ENCODE results near the gene PRRT3. TPM values are rescaled to one million over a fixed set of nuclear protein-coding genes. Genes with fewer than 3 reads are reported as not detected.

Gene PRRT3
- polyA plus RNA-seq, 1 of the 3 experiments (the other 2 are of a cell fraction): 5.5 TPM

- TF ChIP-seq SIN3A (IDR thresholded peaks at IDR 0.05; ENCODE audit: borderline replicate concordance, low read depth, low read length) (no peak), USF1 (IDR thresholded peaks at IDR 0.05; ENCODE audit: borderline replicate concordance, low read depth) (no peak), NRF1 (IDR thresholded peaks at IDR 0.05; ENCODE audit: low read depth, low read length) (no peak), EZH2phosphoT487 (IDR thresholded peaks at IDR 0.05; ENCODE audit: borderline replicate concordance, low read depth) (no peak), CTCF (IDR thresholded peaks at IDR 0.05) (no peak), FOXM1 (IDR thresholded peaks at IDR 0.05; ENCODE audit: low read depth) (no peak), EP300 (IDR thresholded peaks at IDR 0.05; ENCODE audit: borderline replicate concordance in 1 of 2, low read depth in 1 of 2, low read length in 1 of 2) (no peak), MAX (IDR thresholded peaks at IDR 0.05; ENCODE audit: low read depth) (no peak), SMC3 (IDR thresholded peaks at IDR 0.05; ENCODE audit: low read depth, low read length) (no peak), NFIC (IDR thresholded peaks at IDR 0.05; ENCODE audit: borderline replicate concordance) (no peak), MXI1 (IDR thresholded peaks at IDR 0.05; ENCODE audit: low read depth, low read length) (no peak)
- TF ChIP-seq, protein P1, sequence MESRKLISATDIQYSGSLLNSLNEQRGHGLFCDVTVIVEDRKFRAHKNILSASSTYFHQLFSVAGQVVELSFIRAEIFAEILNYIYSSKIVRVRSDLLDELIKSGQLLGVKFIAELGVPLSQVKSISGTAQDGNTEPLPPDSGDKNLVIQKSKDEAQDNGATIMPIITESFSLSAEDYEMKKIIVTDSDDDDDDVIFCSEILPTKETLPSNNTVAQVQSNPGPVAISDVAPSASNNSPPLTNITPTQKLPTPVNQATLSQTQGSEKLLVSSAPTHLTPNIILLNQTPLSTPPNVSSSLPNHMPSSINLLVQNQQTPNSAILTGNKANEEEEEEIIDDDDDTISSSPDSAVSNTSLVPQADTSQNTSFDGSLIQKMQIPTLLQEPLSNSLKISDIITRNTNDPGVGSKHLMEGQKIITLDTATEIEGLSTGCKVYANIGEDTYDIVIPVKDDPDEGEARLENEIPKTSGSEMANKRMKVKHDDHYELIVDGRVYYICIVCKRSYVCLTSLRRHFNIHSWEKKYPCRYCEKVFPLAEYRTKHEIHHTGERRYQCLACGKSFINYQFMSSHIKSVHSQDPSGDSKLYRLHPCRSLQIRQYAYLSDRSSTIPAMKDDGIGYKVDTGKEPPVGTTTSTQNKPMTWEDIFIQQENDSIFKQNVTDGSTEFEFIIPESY (IDR thresholded peaks at IDR 0.05; ENCODE audit: borderline replicate concordance, low read depth): no peak
Measured at GRCh38 chr3:9916346-9916733, 35.9 kb downstream of the PRRT3 start (continued).

GRCh38 chr3:9915254-9916141 lies 36.7 kb downstream of the PRRT3 start:
- H3K4me2 ChIP-seq: peak overlapping the region; percentile 86
- ChIA-PET POLR2A (interaction anchor here (0.6 to 1.9 kb wide), 4 partner anchors 17 to 370 kb away, joined by 3 to 6 read pairs (median 4); partner anchors contain the start of gene JAGN1), CTCF (interaction anchor here (0.8 to 3.7 kb wide), 5 partner anchors 11 to 66 kb away, joined by 3 to 31 read pairs (median 5); partner anchors contain the start of gene CRELD1)
- H3K9me3 ChIP-seq: no peaks in the 10 kb centered on the region
- TF ChIP-seq TAF1 (IDR thresholded peaks at IDR 0.05; ENCODE audit: borderline replicate concordance, low read depth, low read length) (0 out of 2 replicates have a peak, but pooled peaks have one; percentile 24), ELF1 (IDR thresholded peaks at IDR 0.05) (peak; percentile 41; the same call in 1 of the 2 replicates), USF1 (IDR thresholded peaks at IDR 0.05; ENCODE audit: borderline replicate concordance, low read depth) (no peak), PBX3 (IDR thresholded peaks at IDR 0.05) (no peak), MAX (IDR thresholded peaks at IDR 0.05; ENCODE audit: low read depth) (peak; percentile 31; the same call in 1 of the 2 replicates), YY1 (IDR thresholded peaks at IDR 0.05; ENCODE audit: low read depth) (0 out of 2 replicates have a peak, but pooled peaks have one; percentile 13)
- H3K4me3 ChIP-seq (ENCODE audit: low read depth in 2 of 2, low read length in 1 of 2): peak overlapping the region; percentile 43 to 47
- H3K9ac ChIP-seq: peak overlapping the region; percentile 25; the same call in 1 of the 2 replicates
- no peaks in the 10 kb centered on the region for H3K36me3 ChIP-seq (replicated peaks in 1 of 2; ENCODE audit: control insufficient read depth in 1 of 2, insufficient read depth in 2 of 2, low read length in 1 of 2)
- H3K27ac ChIP-seq (ENCODE audit: low read depth in 2 of 2, low read length in 1 of 2): peak overlapping the region in 1 of 2 experiments; percentile 60; a peak in 2 of 4 replicates
- peak overlapping the region; percentile 93 for H2AFZ ChIP-seq (ENCODE audit: low read depth)
- H4K20me1 ChIP-seq (ENCODE audit: insufficient read depth): no peaks in the 10 kb centered on the region
- DNase-seq: peak; percentile 81
- peaks cover 6% of the 10 kb centered on the region for H3F3A ChIP-seq (replicated peaks; ENCODE audit: insufficient read depth)
- H3K27me3 ChIP-seq (ENCODE audit: insufficient read depth): no peaks in the 10 kb centered on the region
- H3K4me1 ChIP-seq (ENCODE audit: control insufficient read depth in 1 of 2, insufficient read depth in 2 of 2, low read depth in 1 of 2, low read length in 1 of 2): peaks cover 6 to 44% of the 10 kb centered on the region in 2 experiments; a peak in 3 of 4 replicates
- H3K9me2 ChIP-seq: no peaks in the 10 kb centered on the region
- WGBS (ENCODE audit: low lambda C conversion rate): 32% methylated on average over 56 of the region's 99 CpGs
- no peaks in the 10 kb centered on the region for H3K79me2 ChIP-seq (ENCODE audit: insufficient read depth)

Data from SK-N-SH (cell line).